Lower leg skin (tissue), 3 donors: ENCODE measurements around the gene PPIG.

Source experiments
- POLR2A ChIP-seq, 2 donors: fragments of 450-650 bp; IDR thresholded peaks; one replicate each; pipeline ENCODE4 v1.6.1; 2016 to 2017; ENCODE audit warnings: antibody characterized with exemption in 2 of 2, mild to moderate bottlenecking in 1 of 2, moderate library complexity in 1 of 2
- TF ChIP-seq, protein P1 (sequence below), 3 donors: fragments of 450-650 bp; IDR thresholded peaks; one replicate each; pipeline ENCODE4 v1.5.1; 2016; ENCODE audit warnings: antibody characterized with exemption in 3 of 3, mild to moderate bottlenecking in 3 of 3, moderate library complexity in 2 of 3

DNA sequence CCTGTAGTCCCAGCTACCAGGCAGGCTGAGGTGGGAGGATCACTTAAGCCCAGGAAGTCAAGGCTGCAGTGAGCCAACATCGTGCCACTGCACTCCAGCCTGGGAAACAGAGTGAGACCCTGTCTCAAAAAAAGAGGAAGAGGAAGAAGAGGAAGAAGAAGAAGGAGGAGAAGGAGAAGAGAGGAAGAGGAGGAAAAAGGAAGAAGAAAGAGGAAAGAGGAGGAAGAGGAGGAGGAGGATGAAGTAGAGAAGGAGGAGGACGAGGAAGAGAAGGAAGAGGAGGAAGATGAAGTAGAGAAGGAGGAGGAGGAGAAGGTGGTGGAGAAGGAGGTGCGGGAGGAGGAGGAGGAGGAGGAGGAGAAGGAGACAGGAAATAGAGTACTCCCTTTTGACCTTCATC lies 72.0 kb downstream of the PPIG start:
- TF ChIP-seq, protein P1, sequence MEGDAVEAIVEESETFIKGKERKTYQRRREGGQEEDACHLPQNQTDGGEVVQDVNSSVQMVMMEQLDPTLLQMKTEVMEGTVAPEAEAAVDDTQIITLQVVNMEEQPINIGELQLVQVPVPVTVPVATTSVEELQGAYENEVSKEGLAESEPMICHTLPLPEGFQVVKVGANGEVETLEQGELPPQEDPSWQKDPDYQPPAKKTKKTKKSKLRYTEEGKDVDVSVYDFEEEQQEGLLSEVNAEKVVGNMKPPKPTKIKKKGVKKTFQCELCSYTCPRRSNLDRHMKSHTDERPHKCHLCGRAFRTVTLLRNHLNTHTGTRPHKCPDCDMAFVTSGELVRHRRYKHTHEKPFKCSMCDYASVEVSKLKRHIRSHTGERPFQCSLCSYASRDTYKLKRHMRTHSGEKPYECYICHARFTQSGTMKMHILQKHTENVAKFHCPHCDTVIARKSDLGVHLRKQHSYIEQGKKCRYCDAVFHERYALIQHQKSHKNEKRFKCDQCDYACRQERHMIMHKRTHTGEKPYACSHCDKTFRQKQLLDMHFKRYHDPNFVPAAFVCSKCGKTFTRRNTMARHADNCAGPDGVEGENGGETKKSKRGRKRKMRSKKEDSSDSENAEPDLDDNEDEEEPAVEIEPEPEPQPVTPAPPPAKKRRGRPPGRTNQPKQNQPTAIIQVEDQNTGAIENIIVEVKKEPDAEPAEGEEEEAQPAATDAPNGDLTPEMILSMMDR (IDR thresholded peaks at IDR 0.05), result no peak
- no peak for TF ChIP-seq POLR2A (IDR thresholded peaks at IDR 0.05)
